GM18526 (cell line): ENCODE measurements around the gene PEMT.

Experiments
- POLR2A ChIP-seq: IDR thresholded peaks from 3 replicates; pipeline ENCODE4 v1.6.1; 2011; ENCODE audit not compliant: insufficient read length; ENCODE audit errors: extremely low read depth

PEMT gene

DNA sequence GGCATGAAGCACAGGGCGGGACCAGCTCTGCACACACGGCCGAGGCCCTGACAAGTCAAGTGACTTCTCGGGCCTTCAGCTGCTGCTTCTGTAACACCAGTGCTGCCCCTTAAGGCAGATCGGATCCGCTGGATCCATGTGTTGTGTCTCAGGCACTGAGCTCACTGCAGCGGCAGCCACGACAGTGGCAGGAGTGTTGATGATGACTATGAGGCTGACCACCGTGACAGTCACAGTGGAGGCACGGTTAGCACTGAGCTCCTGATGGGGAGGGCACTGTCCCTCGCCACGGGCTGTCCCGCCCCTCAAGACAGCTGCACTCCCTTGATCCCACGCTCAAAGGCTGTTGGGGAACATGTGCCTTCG, 29.4 kb downstream of the PEMT start:
- TF ChIP-seq POLR2A, result no peak

- TF ChIP-seq POLR2A, result no peak
These were observed 29.9 kb downstream of the PEMT start for GRCh38 chr17:17561408-17562145.

GRCh38 chr17:17560975-17561374, 30.5 kb downstream of the PEMT start:
- TF ChIP-seq POLR2A, result no peak

- TF ChIP-seq POLR2A, result no peak
These were observed 31.3 kb downstream of the PEMT start for GRCh38 chr17:17560167-17560566.

DNA sequence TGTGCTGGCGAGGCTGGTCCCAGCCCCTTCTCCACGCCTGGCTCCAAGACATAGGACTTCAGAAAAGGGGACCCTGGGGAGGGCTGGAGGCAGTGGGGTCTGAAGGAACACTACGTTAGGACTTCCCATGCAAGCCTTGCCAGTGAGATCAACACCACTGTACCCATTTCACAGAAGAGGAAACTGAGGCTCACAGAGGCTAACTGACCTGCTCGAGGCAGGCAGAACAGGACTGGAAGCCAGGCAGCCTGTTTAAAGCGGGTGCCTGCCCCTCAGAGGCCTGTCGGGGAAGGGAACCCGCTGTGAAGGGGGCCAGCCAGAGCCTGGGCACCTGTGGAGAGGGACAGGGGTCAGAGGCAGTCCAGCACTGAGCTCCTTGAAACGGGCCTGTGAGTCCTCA, 32.3 kb downstream of the PEMT start:
- no peak for TF ChIP-seq POLR2A

DNA sequence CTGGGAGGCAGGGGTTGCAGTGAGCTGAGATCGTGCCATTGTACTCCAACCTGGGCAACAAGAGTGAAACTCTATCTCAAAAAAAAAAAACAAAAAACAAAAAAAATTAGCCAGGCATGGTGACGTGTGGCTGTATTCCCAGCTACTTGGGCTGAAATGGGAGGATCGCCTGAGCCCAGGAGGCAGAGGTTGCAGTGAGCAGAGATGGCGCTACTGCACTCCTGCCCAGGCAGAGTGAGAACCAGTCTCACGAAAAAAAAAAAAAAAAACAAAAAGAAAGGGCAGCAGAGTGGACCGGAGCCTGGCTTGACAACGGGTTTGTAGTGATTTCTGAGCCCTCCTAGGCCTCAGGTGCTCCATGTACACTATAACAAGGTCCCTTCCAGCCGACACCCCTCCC, 33.1 kb downstream of the PEMT start:
- TF ChIP-seq POLR2A, result no peak

- TF ChIP-seq POLR2A, result no peak
These were observed 33.7 kb downstream of the PEMT start for GRCh38 chr17:17557796-17558195.

- TF ChIP-seq POLR2A, result no peak
These were observed 34.8 kb downstream of the PEMT start for GRCh38 chr17:17556671-17557070.

- no peak for TF ChIP-seq POLR2A
These were observed 35.6 kb downstream of the PEMT start for GRCh38 chr17:17555906-17556305.

DNA sequence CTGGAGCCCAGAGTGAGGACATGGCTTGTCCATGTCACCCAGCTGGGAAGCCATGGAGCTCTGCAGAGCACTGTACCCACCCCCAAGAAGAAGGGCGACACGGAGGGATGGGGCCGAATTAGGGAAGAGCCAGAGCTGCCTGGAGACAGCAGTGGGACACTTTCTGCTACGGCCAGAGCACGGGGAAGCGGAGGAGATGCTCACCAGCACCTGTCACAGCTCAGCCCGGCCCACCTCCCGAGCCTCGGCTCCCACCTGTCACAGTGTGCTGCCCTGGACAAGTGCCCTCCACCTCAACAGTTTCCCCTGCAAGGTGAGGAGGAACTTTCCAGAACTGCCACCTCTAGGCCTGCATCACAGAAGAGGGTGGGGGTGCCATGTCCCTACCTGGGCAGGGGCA, 36.4 kb downstream of the PEMT start:
- TF ChIP-seq POLR2A, result no peak

GRCh38 chr17:17554266-17554665, 37.2 kb downstream of the PEMT start:
- no peak for TF ChIP-seq POLR2A

GRCh38 chr17:17553217-17554195, 38.0 kb downstream of the PEMT start:
- TF ChIP-seq POLR2A, result no peak

GRCh38 chr17:17552351-17553216, 38.9 kb downstream of the PEMT start:
- TF ChIP-seq POLR2A, result no peak

GRCh38 chr17:17551361-17551760, 40.1 kb downstream of the PEMT start:
- no peak for TF ChIP-seq POLR2A

DNA sequence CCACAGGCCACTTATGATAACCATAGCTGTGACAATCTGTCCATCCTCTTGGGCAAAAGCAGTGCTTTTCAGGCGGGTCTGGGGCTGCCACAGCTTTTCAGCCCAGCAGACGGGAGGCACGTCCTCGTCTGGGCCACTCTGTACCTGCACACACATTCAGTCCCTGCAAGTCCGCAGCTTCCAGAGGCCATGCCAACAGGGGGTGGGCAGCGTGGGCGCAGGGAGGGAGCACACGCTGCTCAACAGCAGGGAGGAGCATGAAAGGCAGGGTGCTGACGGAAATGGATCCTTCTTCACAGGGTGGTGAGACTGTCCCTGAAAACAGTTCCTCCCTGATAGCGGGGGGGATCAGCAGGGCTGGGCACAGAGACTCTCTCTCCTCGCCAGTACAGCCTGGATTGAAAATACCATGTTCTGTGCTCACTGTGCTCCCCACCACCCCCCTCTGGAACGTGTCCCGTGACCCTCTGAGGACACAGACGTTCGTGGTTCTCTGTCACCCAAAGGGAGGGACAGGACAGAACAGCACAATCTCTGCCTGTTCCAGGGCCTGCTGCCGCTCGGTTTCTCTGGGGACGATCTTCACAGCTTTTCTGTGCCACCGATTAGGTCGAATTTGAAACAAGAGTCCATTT, 41.7 kb downstream of the PEMT start:
- TF ChIP-seq POLR2A, result no peak
